Measurements from ENCODE around the gene LYZL6.

DNA sequence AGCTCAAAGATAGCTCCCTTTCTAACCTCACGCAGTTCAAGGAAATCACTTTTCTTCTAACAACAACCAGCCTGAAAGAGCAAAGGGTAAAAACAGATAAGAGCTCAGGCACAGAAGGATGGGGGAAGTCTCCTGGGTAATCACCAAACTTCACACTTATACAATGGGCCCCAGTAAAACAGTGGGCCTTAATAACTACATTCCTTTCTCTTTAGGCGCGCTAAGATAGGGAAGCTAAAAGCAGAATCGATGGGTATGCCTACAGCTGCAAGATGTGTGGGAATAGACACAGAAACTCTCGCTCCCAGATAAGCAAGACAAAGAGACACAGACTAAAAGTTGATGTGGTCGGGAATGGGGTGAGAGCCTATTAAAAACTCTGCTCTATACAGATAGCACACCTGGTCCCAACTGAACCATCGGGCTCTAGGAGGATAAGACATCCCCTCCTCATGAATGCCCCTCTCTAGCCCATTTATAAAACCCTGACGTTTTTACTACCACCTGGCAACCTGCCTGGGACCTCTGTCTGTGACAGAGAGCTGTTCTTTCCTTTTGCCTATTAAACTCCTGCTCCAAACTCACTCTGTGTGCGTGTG is 826 bp downstream of the LYZL6 start:
- TF ChIP-seq, protein P1, sequence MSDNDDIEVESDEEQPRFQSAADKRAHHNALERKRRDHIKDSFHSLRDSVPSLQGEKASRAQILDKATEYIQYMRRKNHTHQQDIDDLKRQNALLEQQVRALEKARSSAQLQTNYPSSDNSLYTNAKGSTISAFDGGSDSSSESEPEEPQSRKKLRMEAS (IDR thresholded peaks at IDR 0.05), result no peak
- TF ChIP-seq, protein P2, sequence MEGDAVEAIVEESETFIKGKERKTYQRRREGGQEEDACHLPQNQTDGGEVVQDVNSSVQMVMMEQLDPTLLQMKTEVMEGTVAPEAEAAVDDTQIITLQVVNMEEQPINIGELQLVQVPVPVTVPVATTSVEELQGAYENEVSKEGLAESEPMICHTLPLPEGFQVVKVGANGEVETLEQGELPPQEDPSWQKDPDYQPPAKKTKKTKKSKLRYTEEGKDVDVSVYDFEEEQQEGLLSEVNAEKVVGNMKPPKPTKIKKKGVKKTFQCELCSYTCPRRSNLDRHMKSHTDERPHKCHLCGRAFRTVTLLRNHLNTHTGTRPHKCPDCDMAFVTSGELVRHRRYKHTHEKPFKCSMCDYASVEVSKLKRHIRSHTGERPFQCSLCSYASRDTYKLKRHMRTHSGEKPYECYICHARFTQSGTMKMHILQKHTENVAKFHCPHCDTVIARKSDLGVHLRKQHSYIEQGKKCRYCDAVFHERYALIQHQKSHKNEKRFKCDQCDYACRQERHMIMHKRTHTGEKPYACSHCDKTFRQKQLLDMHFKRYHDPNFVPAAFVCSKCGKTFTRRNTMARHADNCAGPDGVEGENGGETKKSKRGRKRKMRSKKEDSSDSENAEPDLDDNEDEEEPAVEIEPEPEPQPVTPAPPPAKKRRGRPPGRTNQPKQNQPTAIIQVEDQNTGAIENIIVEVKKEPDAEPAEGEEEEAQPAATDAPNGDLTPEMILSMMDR (IDR thresholded peaks at IDR 0.05 in 2 of 3, conservative IDR thresholded peaks at IDR 0.05 in 1 of 3; ENCODE audit: borderline replicate concordance in 1 of 3, insufficient read depth in 1 of 3, low read depth in 2 of 3, low read length in 2 of 3), result no peak
- TF ChIP-seq FOSL1 (IDR thresholded peaks at IDR 0.05; ENCODE audit: low read depth) (no peak), POLR2A (IDR thresholded peaks at IDR 0.05; ENCODE audit: borderline replicate concordance, extremely low read depth, insufficient read depth, insufficient read length) (no peak)
